Measurements from ENCODE around the gene C1orf167.

Gene C1orf167

GRCh38 chr1:11735854-11736745, 25.9 kb upstream of the C1orf167 start, which contains the start of gene AGTRAP:
TSS of gene AGTRAP (plus strand) at chr1:11736136. CDS start at chr1:11736209, 73 bp downstream.
- DNase-seq (ENCODE audit: low spot score), result peak; percentile 85

GRCh38 chr1:11736746-11737639, 25.0 kb upstream of the C1orf167 start:
- peak; percentile 46 for DNase-seq (ENCODE audit: low spot score)

GRCh38 chr1:11738096-11738495, 23.9 kb upstream of the C1orf167 start:
- no peak for DNase-seq (ENCODE audit: low spot score)

GRCh38 chr1:11738783-11739182, 23.2 kb upstream of the C1orf167 start:
- no peak for DNase-seq (ENCODE audit: low spot score)

- DNase-seq (ENCODE audit: low spot score), result peak; percentile 66
Observed at GRCh38 chr1:11740258-11741192, 21.5 kb upstream of the C1orf167 start.

- no peak for DNase-seq (ENCODE audit: low spot score)
Observed at GRCh38 chr1:11741482-11741881, 20.5 kb upstream of the C1orf167 start.

GRCh38 chr1:11741919-11742558, 20.0 kb upstream of the C1orf167 start:
- DNase-seq (ENCODE audit: low spot score), result no peak

- DNase-seq (ENCODE audit: low spot score), result no peak
Observed at GRCh38 chr1:11744287-11744686, 17.7 kb upstream of the C1orf167 start.

GRCh38 chr1:11746092-11746491, 15.9 kb upstream of the C1orf167 start:
- no peak for DNase-seq (ENCODE audit: low spot score)

- DNase-seq (ENCODE audit: low spot score), result no peak
Observed at GRCh38 chr1:11746795-11747487, 15.1 kb upstream of the C1orf167 start.

GRCh38 chr1:11748294-11749202, 13.4 kb upstream of the C1orf167 start:
- DNase-seq (ENCODE audit: low spot score), result no peak

GRCh38 chr1:11749203-11749689, 12.7 kb upstream of the C1orf167 start:
- DNase-seq (ENCODE audit: low spot score), result peak; percentile 63

- DNase-seq (ENCODE audit: low spot score), result no peak
Observed at GRCh38 chr1:11749996-11750395, 12.0 kb upstream of the C1orf167 start.

- no peak for DNase-seq (ENCODE audit: low spot score)
Observed at GRCh38 chr1:11751087-11751486, 10.9 kb upstream of the C1orf167 start.

- DNase-seq (ENCODE audit: low spot score), result no peak
Observed at GRCh38 chr1:11752359-11753088, 9.5 kb upstream of the C1orf167 start.

- DNase-seq (ENCODE audit: low spot score), result no peak
Observed at GRCh38 chr1:11753555-11754208, 8.3 kb upstream of the C1orf167 start.

- DNase-seq (ENCODE audit: low spot score), result no peak
Observed at GRCh38 chr1:11757047-11757446, 4.9 kb upstream of the C1orf167 start.

GRCh38 chr1:11759791-11760190, 2.2 kb upstream of the C1orf167 start:
- DNase-seq (ENCODE audit: low spot score), result no peak
